B cell (primary cell): ENCODE results near the gene F12. TPM values are rescaled to one million over a fixed set of nuclear protein-coding genes. Genes with fewer than 3 reads are reported as not detected.

Source experiments
- ATAC-seq: fragments of 200-7000 bp; cut with Tn5 transposase; one replicate; pipeline ENCODE4 v1.10.0; 2021; ENCODE audit warnings: low read depth, mild to moderate bottlenecking, moderate number of reproducible peaks, moderate library complexity
- CTCF ChIA-PET: fragments of 350-600 bp; sonication (Branson Sonifier 250); formaldehyde crosslinking; loops from one replicate; lab custom pipeline; 2021; ENCODE audit warnings: antibody characterized with exemption, inconsistent platforms; lab: Charles Lee
- POLR2A ChIA-PET: fragments of 350-600 bp; sonication (Branson Sonifier 250); formaldehyde crosslinking; loops from one replicate; lab custom pipeline; 2021; ENCODE audit warnings: antibody characterized with exemption; lab: Charles Lee
- DNase-seq: peaks from one replicate; pipeline ENCODE4 v3.0.0; 2013
- H2AFZ ChIP-seq: 2 replicates; pipeline ENCODE4 v1.6.1; 2012; ENCODE audit warnings: mild to moderate bottlenecking, low read depth, low read length; ENCODE audit not compliant: insufficient read depth, poor library complexity, severe bottlenecking
- H3K27ac ChIP-seq, 2 donors: 1 replicate in 1 of 2; 2 replicates in 1 of 2; pipeline ENCODE4 v1.5.1; 2012 to 2013; ENCODE audit warnings: low read length in 2 of 2, mild to moderate bottlenecking in 2 of 2, moderate library complexity in 1 of 2
- H3K27me3 ChIP-seq, 4 experiments: fragments of 200-600 bp in 1 of 4; sonication (generic) in 1 of 4; replicated peaks in 1 of 4; 1 replicate in 2 of 4; 2 replicates in 2 of 4; pipeline versions ENCODE4 v1.6.1 to v1.7.0; 2013 to 2016; ENCODE audit warnings: low read length in 3 of 4, mild to moderate bottlenecking in 2 of 4, mixed read lengths in 1 of 4, moderate library complexity in 1 of 4; ENCODE audit not compliant: insufficient read depth in 4 of 4, control insufficient read depth in 3 of 4; ENCODE audit errors: control extremely low read depth in 1 of 4
- H3K36me3 ChIP-seq, 2 experiments: replicated peaks in 1 of 2; 1 replicate in 1 of 2; 2 replicates in 1 of 2; pipeline versions ENCODE4 v1.6.1 to v1.7.1; 2013; ENCODE audit warnings: low read length in 1 of 2; ENCODE audit not compliant: insufficient read depth in 2 of 2, control insufficient read depth in 1 of 2; ENCODE audit errors: control extremely low read depth in 1 of 2, extremely low read depth in 1 of 2
- H3K4me1 ChIP-seq, 2 donors: fragments of 200-600 bp in 1 of 2; sonication (generic) in 1 of 2; 1 replicate in 1 of 2; 2 replicates in 1 of 2; pipeline versions ENCODE4 v1.5.1 to v1.6.1; 2013 to 2017; ENCODE audit warnings: low read length in 2 of 2; ENCODE audit not compliant: control insufficient read depth in 2 of 2, insufficient read depth in 2 of 2
- H3K4me2 ChIP-seq: replicated peaks from 2 replicates; pipeline ENCODE3; 2012; ENCODE audit warnings: mild to moderate bottlenecking, low read depth, low read length; ENCODE audit not compliant: poor library complexity, severe bottlenecking
- H3K4me3 ChIP-seq, 5 experiments: fragments of 200-600 bp in 1 of 5; sonication (generic) in 1 of 5; 1 replicate in 3 of 5; 2 replicates in 2 of 5; pipeline versions ENCODE4 v1.5.1 to v1.7.0; 2011 to 2016; ENCODE audit warnings: low read length in 4 of 5, mild to moderate bottlenecking in 4 of 5, low read depth in 2 of 5, control low read depth in 1 of 5, moderate library complexity in 1 of 5; ENCODE audit not compliant: insufficient read depth in 1 of 5; ENCODE audit errors: control extremely low read depth in 1 of 5, extremely low read depth in 1 of 5
- H3K79me2 ChIP-seq: fragments of 200-600 bp; sonication (generic); one replicate; pipeline ENCODE4 v1.6.0; 2016; ENCODE audit warnings: low read length; ENCODE audit not compliant: control insufficient read depth, insufficient read depth
- H3K9ac ChIP-seq: fragments of 200-600 bp; sonication (generic); 2 replicates; pipeline ENCODE4 v1.6.1; 2017; ENCODE audit warnings: mild to moderate bottlenecking, low read length, moderate library complexity
- H3K9me3 ChIP-seq, 3 donors: one replicate each; pipeline versions ENCODE4 v1.6.1 to v1.7.1; 2013; ENCODE audit warnings: low read length in 2 of 3; ENCODE audit not compliant: control insufficient read depth in 2 of 3, insufficient read depth in 1 of 3; ENCODE audit errors: control extremely low read depth in 1 of 3
- H4K20me1 ChIP-seq: 2 replicates; pipeline ENCODE4 v1.6.0; 2012; ENCODE audit warnings: mild to moderate bottlenecking, low read length; ENCODE audit not compliant: insufficient read depth, control insufficient read depth, poor library complexity, severe bottlenecking
- H3K27ac Mint-ChIP-seq: one replicate; pipeline ENCODE4 v1.8.0; 2021; ENCODE audit warnings: mixed read lengths
- H3K27me3 Mint-ChIP-seq: one replicate; pipeline ENCODE4 v1.8.0; 2021; ENCODE audit warnings: mixed read lengths
- H3K4me1 Mint-ChIP-seq: one replicate; pipeline ENCODE4 v1.8.0; 2021; ENCODE audit warnings: mixed read lengths
- H3K4me3 Mint-ChIP-seq: one replicate; pipeline ENCODE4 v1.8.0; 2021; ENCODE audit warnings: mixed read lengths
- H3K9me3 Mint-ChIP-seq: one replicate; pipeline ENCODE4 v1.8.0; 2022; ENCODE audit warnings: mixed read lengths; ENCODE audit not compliant: insufficient read depth
- EZH2 ChIP-seq: IDR thresholded peaks from 2 replicates; pipeline ENCODE4 v1.6.1; 2012; ENCODE audit warnings: borderline replicate concordance, low read depth, mild to moderate bottlenecking, moderate library complexity, low read length; ENCODE audit not compliant: insufficient read depth, poor library complexity, severe bottlenecking
- WGBS: methylation state at CpG from one replicate; pipeline ENCODE4 v1.1.5; 2013; ENCODE audit warnings: missing lambda C conversion rate; ENCODE audit not compliant: insufficient coverage; 5-methylcytosine and 5-hydroxymethylcytosine counted together
- intact Hi-C: fragments of 100-400 bp; cut with micrococcal nuclease; formaldehyde crosslinking; loops from one replicate; pipeline ENCODE4 v1.10.0; 2022
- polyA plus RNA-seq: library from polyadenylated mRNA; depleted of rRNA; stranded (reverse); fragments of >200 nt; gene quantifications from 2 replicates; pipeline ENCODE4 v1.2.3, GENCODE V29; 2012
- total RNA-seq, 2 donors: library from RNA; stranded (reverse); fragments of 120-200 nt in 1 of 2; gene quantifications; 1 replicate in 1 of 2; 2 replicates in 1 of 2; pipeline versions ENCODE4 v1.2.3 to v1.2.4, GENCODE V29; 2013 to 2022
- TF ChIP-seq, protein P1 (sequence below): fragments of 200-600 bp; IDR thresholded peaks from one replicate; pipeline ENCODE4 v1.8.0; 2022; ENCODE audit warnings: antibody characterized with exemption, mild to moderate bottlenecking

The F12 gene
- total and polyA plus RNA-seq, 2 donors (not counting 1 experiment from before 2014, with no cell fraction given), result 3.1 TPM; not detected in 1

DNA sequence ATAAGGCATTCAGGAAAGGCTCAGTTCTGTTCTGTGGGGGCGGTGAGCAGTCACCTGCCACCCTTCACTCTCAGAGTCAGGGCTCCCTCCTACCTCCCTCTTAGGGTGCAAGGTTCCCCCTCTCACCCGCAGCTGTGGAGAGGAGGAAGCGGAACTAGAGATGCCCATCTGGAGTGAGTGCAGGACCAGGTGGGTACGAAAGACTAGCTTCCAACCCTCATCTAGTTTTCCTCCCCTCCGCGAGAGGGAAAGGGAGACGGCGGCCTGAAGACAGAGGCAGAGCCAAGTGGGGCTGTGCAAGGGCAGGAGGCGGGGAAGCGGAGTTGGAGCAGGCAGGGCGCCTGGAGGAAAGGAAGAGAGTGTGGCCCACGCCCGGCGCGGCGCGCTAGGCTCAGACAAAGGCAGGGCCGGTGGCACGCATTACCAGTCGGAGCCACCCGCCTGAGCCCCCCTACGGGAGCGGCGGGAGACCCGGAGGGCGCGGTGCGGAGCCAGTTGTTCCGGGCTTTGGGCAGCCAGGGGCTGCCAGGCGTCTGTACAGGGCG lies 44.6 kb upstream of the F12 start:
- H2AFZ ChIP-seq, result peak overlapping the region; percentile 8

More for the DNA sequence above, 44.6 kb upstream of the F12 start:
- H3K36me3 ChIP-seq, result no peaks in the 10 kb centered on the region
- H3K27me3 ChIP-seq, result peaks cover 0 to 9% (median 0%) of the 10 kb centered on the region in 4 experiments
- peak overlapping the region; percentile 99 for H3K4me2 ChIP-seq
- H4K20me1 ChIP-seq, result peaks cover 33% of the 10 kb centered on the region
- Mint-ChIP-seq H3K27me3 (no peaks in the 10 kb centered on the region), H3K4me1 (peaks cover 31% of the 10 kb centered on the region), H3K27ac (peak overlapping the region; percentile 97), H3K4me3 (peak overlapping the region; percentile 96), H3K9me3 (no peaks in the 10 kb centered on the region)
- peak overlapping the region; percentile 68 for H3K9ac ChIP-seq
- H3K4me1 ChIP-seq, result peaks cover 17 to 38% of the 10 kb centered on the region in 2 donors
- no peak for TF ChIP-seq EZH2
- TF ChIP-seq, protein P1, sequence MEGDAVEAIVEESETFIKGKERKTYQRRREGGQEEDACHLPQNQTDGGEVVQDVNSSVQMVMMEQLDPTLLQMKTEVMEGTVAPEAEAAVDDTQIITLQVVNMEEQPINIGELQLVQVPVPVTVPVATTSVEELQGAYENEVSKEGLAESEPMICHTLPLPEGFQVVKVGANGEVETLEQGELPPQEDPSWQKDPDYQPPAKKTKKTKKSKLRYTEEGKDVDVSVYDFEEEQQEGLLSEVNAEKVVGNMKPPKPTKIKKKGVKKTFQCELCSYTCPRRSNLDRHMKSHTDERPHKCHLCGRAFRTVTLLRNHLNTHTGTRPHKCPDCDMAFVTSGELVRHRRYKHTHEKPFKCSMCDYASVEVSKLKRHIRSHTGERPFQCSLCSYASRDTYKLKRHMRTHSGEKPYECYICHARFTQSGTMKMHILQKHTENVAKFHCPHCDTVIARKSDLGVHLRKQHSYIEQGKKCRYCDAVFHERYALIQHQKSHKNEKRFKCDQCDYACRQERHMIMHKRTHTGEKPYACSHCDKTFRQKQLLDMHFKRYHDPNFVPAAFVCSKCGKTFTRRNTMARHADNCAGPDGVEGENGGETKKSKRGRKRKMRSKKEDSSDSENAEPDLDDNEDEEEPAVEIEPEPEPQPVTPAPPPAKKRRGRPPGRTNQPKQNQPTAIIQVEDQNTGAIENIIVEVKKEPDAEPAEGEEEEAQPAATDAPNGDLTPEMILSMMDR, result no peak
- peak; percentile 88 for DNase-seq
- peaks cover 0 to 4% (median 0%) of the 10 kb centered on the region in 3 donors for H3K9me3 ChIP-seq
- intact Hi-C loops, result loop anchor here (1.0 to 2.0 kb wide), 7 partner anchors 8 to 136 kb away; partner anchors contain the start of genes GRK6 and PRR7
- peaks cover 21% of the 10 kb centered on the region for H3K79me2 ChIP-seq
- H3K27ac ChIP-seq, result peak overlapping the region; percentile 54 to 97
- ChIA-PET CTCF (interaction anchor here (0.7 to 21.3 kb wide), 12 partner anchors 8 to 152 kb away, joined by 4 to 628 read pairs (median 26); partner anchors contain the start of genes DOK3, F12, GRK6 and LMAN2), POLR2A (interaction anchor here (1.5 to 6.7 kb wide), 7 partner anchors 8 to 103 kb away, joined by 4 to 87 read pairs (median 15); partner anchors contain the start of genes DOK3, GRK6 and LMAN2)
- ATAC-seq, result no peak
- peak overlapping the region; percentile 13 to 74 (median 62) for H3K4me3 ChIP-seq
- 2% methylated on average over 26 of the region's 31 CpGs for WGBS
